Nephron progenitor cell (in vitro differentiated cells): ENCODE measurements around the gene PTPRA.

Experiments
- DNase-seq: peaks from one replicate; pipeline ENCODE4 v3.0.0; 2021
- H3K27ac Mint-ChIP-seq: 2 replicates; pipeline ENCODE4 v1.8.0; 2021; ENCODE audit warnings: mild to moderate bottlenecking, moderate library complexity, mixed read lengths
- H3K27me3 Mint-ChIP-seq: 2 replicates; pipeline ENCODE4 v1.8.0; 2021; ENCODE audit warnings: mild to moderate bottlenecking, low read depth, mixed read lengths; ENCODE audit not compliant: poor library complexity
- H3K36me3 Mint-ChIP-seq: 2 replicates; pipeline ENCODE4 v1.8.0; 2021; ENCODE audit warnings: low read depth, mixed read lengths
- H3K4me1 Mint-ChIP-seq: 2 replicates; pipeline ENCODE4 v1.8.0; 2021; ENCODE audit warnings: mixed read lengths
- H3K4me3 Mint-ChIP-seq: 2 replicates; pipeline ENCODE4 v1.8.0; 2021; ENCODE audit warnings: mild to moderate bottlenecking, moderate library complexity, mixed read lengths
- H3K9me3 Mint-ChIP-seq: 2 replicates; pipeline ENCODE4 v1.8.0; 2021; ENCODE audit warnings: mild to moderate bottlenecking, moderate library complexity, mixed read lengths
- CTCF ChIP-seq: fragments of 200-600 bp; sonication (generic); IDR thresholded peaks from 2 replicates; pipeline ENCODE4 v1.5.0; 2021; ENCODE audit warnings: antibody characterized with exemption

PTPRA gene

GRCh38 chr20:2888224-2888955 is 15.1 kb downstream of the PTPRA start:
- H3K4me1 Mint-ChIP-seq: no peaks in the 10 kb centered on the region

GRCh38 chr20:2889209-2889608 is 15.9 kb downstream of the PTPRA start:
- peaks cover 20% of the 10 kb centered on the region for H3K36me3 Mint-ChIP-seq
- no peak for DNase-seq
- no peaks in the 10 kb centered on the region for H3K4me1 Mint-ChIP-seq
- peaks cover 5% of the 10 kb centered on the region for H3K9me3 Mint-ChIP-seq
- H3K27ac Mint-ChIP-seq: no peak overlapping the region
- no peaks in the 10 kb centered on the region for H3K27me3 Mint-ChIP-seq
- TF ChIP-seq CTCF: no peak
- H3K4me3 Mint-ChIP-seq: no peak overlapping the region

More at GRCh38 chr20:2888224-2888955, 15.1 kb downstream of the PTPRA start:
- Mint-ChIP-seq H3K36me3 (peaks cover 20% of the 10 kb centered on the region), H3K4me3 (no peak overlapping the region), H3K9me3 (no peaks in the 10 kb centered on the region), H3K27me3 (no peaks in the 10 kb centered on the region), H3K27ac (no peak overlapping the region)
- no peak for TF ChIP-seq CTCF
- DNase-seq: no peak

GRCh38 chr20:2889797-2890196 is 16.5 kb downstream of the PTPRA start:
- no peak for DNase-seq
- Mint-ChIP-seq H3K9me3 (peaks cover 10% of the 10 kb centered on the region), H3K27me3 (no peaks in the 10 kb centered on the region), H3K36me3 (peaks cover 20% of the 10 kb centered on the region), H3K27ac (no peak overlapping the region), H3K4me3 (no peak overlapping the region), H3K4me1 (no peaks in the 10 kb centered on the region)
- no peak for TF ChIP-seq CTCF

GRCh38 chr20:2890742-2891141 is 17.5 kb downstream of the PTPRA start:
- peaks cover 18% of the 10 kb centered on the region for H3K9me3 Mint-ChIP-seq
- no peak overlapping the region for H3K27ac Mint-ChIP-seq
- DNase-seq: no peak
- no peaks in the 10 kb centered on the region for H3K27me3 Mint-ChIP-seq
- H3K36me3 Mint-ChIP-seq: peaks cover 16% of the 10 kb centered on the region
- no peak for TF ChIP-seq CTCF
- no peaks in the 10 kb centered on the region for H3K4me1 Mint-ChIP-seq
- no peak overlapping the region for H3K4me3 Mint-ChIP-seq

GRCh38 chr20:2891343-2891742 is 18.1 kb downstream of the PTPRA start:
- H3K4me3 Mint-ChIP-seq: no peak overlapping the region
- H3K9me3 Mint-ChIP-seq: peaks cover 23% of the 10 kb centered on the region
- peaks cover 21% of the 10 kb centered on the region for H3K36me3 Mint-ChIP-seq
- peak overlapping the region; percentile 12 for H3K27ac Mint-ChIP-seq
- no peak for DNase-seq
- no peaks in the 10 kb centered on the region for H3K27me3 Mint-ChIP-seq
- no peaks in the 10 kb centered on the region for H3K4me1 Mint-ChIP-seq
- TF ChIP-seq CTCF: no peak

GRCh38 chr20:2892376-2892775 is 19.1 kb downstream of the PTPRA start:
- no peak for DNase-seq
- TF ChIP-seq CTCF: no peak
- H3K27me3 Mint-ChIP-seq: no peaks in the 10 kb centered on the region
- H3K9me3 Mint-ChIP-seq: peaks cover 31% of the 10 kb centered on the region
- H3K4me3 Mint-ChIP-seq: no peak overlapping the region
- no peaks in the 10 kb centered on the region for H3K4me1 Mint-ChIP-seq
- H3K36me3 Mint-ChIP-seq: peaks cover 30% of the 10 kb centered on the region
- H3K27ac Mint-ChIP-seq: no peak overlapping the region
